IMR-90 (cell line): ENCODE data around the gene TMED6. TPM values are rescaled to one million over a fixed set of nuclear protein-coding genes. Genes with fewer than 3 reads are reported as not detected.

Experiments
- ATAC-seq: fragments of 200-7000 bp; cut with Tn5 transposase; 2 replicates; pipeline ENCODE4 v1.9.1; 2020; ENCODE audit warnings: low read depth, mild to moderate bottlenecking, moderate library complexity
- BruUV-seq: library from RNA; stranded (reverse); fragments of 400-500 nt; replicated peaks from 2 replicates; lab custom pipeline; 2021; lab: Mats Ljungman, UMichigan
- CTCF ChIA-PET: fragments of 300-600 bp; formaldehyde crosslinking; extraction: SDS; loops from one replicate; lab custom pipeline; 2021; ENCODE audit warnings: antibody characterized with exemption; lab: Yijun Ruan, JAX
- POLR2A ChIA-PET: fragments of 300-600 bp; sonication (Branson Sonifier 250); formaldehyde crosslinking; loops from one replicate; lab custom pipeline; 2022; ENCODE audit warnings: antibody characterized with exemption; ENCODE audit not compliant: unreplicated experiment; lab: Charles Lee
- DNase-seq: peaks from one replicate; pipeline ENCODE4 v3.0.0; 2013
- H2AFZ ChIP-seq: replicated peaks from 2 replicates; pipeline ENCODE3; 2013; ENCODE audit warnings: low read length, mild to moderate bottlenecking; ENCODE audit not compliant: poor library complexity
- H2AK5ac ChIP-seq: 2 replicates; pipeline ENCODE4 v1.6.1; 2013; ENCODE audit warnings: low read depth, low read length, inconsistent platforms
- H2AK9ac ChIP-seq: replicated peaks from 2 replicates; pipeline ENCODE3; 2013; ENCODE audit warnings: mild to moderate bottlenecking, low read depth, low read length, moderate library complexity; ENCODE audit not compliant: poor library complexity
- H2BK120ac ChIP-seq: 2 replicates; pipeline ENCODE4 v1.6.1; 2013; ENCODE audit warnings: low read depth, low read length, inconsistent platforms
- H2BK15ac ChIP-seq: 3 replicates; pipeline ENCODE4 v1.6.1; 2013; ENCODE audit warnings: low read depth, low read length, inconsistent platforms
- H2BK20ac ChIP-seq: 2 replicates; pipeline ENCODE4 v1.6.1; 2013; ENCODE audit warnings: low read depth, mild to moderate bottlenecking, inconsistent platforms, low read length, moderate library complexity
- H2BK5ac ChIP-seq: 2 replicates; pipeline ENCODE4 v1.6.1; 2013; ENCODE audit warnings: mild to moderate bottlenecking, low read depth, low read length, inconsistent platforms; ENCODE audit not compliant: poor library complexity, severe bottlenecking
- H3K14ac ChIP-seq: replicated peaks from 2 replicates; pipeline ENCODE4 v1.6.1; 2013; ENCODE audit warnings: low read depth, low read length, inconsistent platforms
- H3K18ac ChIP-seq: 2 replicates; pipeline ENCODE4 v1.6.1; 2013; ENCODE audit warnings: low read depth, low read length, control low read depth
- H3K23ac ChIP-seq: 2 replicates; pipeline ENCODE4 v1.6.1; 2013; ENCODE audit warnings: low read depth, low read length, inconsistent platforms
- H3K27ac ChIP-seq: 2 replicates; pipeline ENCODE4 v1.5.1; 2013; ENCODE audit warnings: mild to moderate bottlenecking, control low read depth, low read length; ENCODE audit not compliant: insufficient read depth
- H3K27me3 ChIP-seq: 2 replicates; pipeline ENCODE4 v1.6.1; 2013; ENCODE audit warnings: low read length; ENCODE audit not compliant: control insufficient read depth, insufficient read depth
- H3K36me3 ChIP-seq: 2 replicates; pipeline ENCODE4 v1.6.1; 2013; ENCODE audit warnings: low read length, mixed read lengths; ENCODE audit not compliant: control insufficient read depth, insufficient read depth
- H3K4ac ChIP-seq: 2 replicates; pipeline ENCODE4 v1.6.1; 2013; ENCODE audit warnings: low read depth, low read length, inconsistent platforms
- H3K4me1 ChIP-seq: 2 replicates; pipeline ENCODE4 v1.6.1; 2013; ENCODE audit warnings: low read length, mixed read lengths; ENCODE audit not compliant: control insufficient read depth, insufficient read depth
- H3K4me2 ChIP-seq: 2 replicates; pipeline ENCODE4 v1.6.1; 2013; ENCODE audit warnings: low read depth, mild to moderate bottlenecking, control low read depth, low read length, moderate library complexity
- H3K4me3 ChIP-seq: 2 replicates; pipeline ENCODE4 v1.5.1; 2013; ENCODE audit warnings: low read depth, mild to moderate bottlenecking, control low read depth, low read length, moderate library complexity; ENCODE audit not compliant: insufficient read depth
- H3K56ac ChIP-seq: 2 replicates; pipeline ENCODE4 v1.6.1; 2013; ENCODE audit warnings: low read length, inconsistent platforms; ENCODE audit not compliant: insufficient read depth; ENCODE audit errors: extremely low read depth
- H3K79me1 ChIP-seq, 2 experiments: 2 replicates each; pipeline ENCODE4 v1.6.1; 2013; ENCODE audit warnings: low read length in 2 of 2, inconsistent platforms in 1 of 2, low read depth in 1 of 2
- H3K9ac ChIP-seq: 2 replicates; pipeline ENCODE4 v1.6.1; 2013; ENCODE audit warnings: low read depth, low read length, control low read depth
- H3K9me1 ChIP-seq: 2 replicates; pipeline ENCODE4 v1.6.1; 2013; ENCODE audit warnings: low read length, inconsistent platforms; ENCODE audit not compliant: insufficient read depth
- H3K9me3 ChIP-seq: 2 replicates; pipeline ENCODE4 v1.6.1; 2013; ENCODE audit warnings: low read length; ENCODE audit not compliant: control insufficient read depth, insufficient read depth
- H4K20me1 ChIP-seq: 2 replicates; pipeline ENCODE4 v1.6.1; 2013; ENCODE audit warnings: low read length, inconsistent platforms; ENCODE audit not compliant: insufficient read depth
- H4K5ac ChIP-seq: 2 replicates; pipeline ENCODE4 v1.6.1; 2013; ENCODE audit warnings: mild to moderate bottlenecking, low read depth, low read length, control low read depth
- H4K8ac ChIP-seq, 2 experiments: 2 replicates each; pipeline ENCODE4 v1.6.1; 2013; ENCODE audit warnings: low read depth in 2 of 2, low read length in 2 of 2, control low read depth in 1 of 2, inconsistent platforms in 1 of 2
- H4K91ac ChIP-seq: 2 replicates; pipeline ENCODE4 v1.6.1; 2013; ENCODE audit warnings: low read depth, low read length, inconsistent platforms; ENCODE audit not compliant: insufficient read depth
- CEBPB ChIP-seq: IDR thresholded peaks from 2 replicates; pipeline ENCODE4 v1.6.1; 2012; ENCODE audit warnings: low read depth, low read length, improper control_type of control experiment
- CHD1 ChIP-seq: IDR thresholded peaks from 2 replicates; pipeline ENCODE4 v1.6.1; 2012; ENCODE audit warnings: low read depth, low read length, improper control_type of control experiment
- CTCF ChIP-seq: conservative IDR thresholded peaks from 2 replicates; pipeline ENCODE4 v1.5.1; 2012; ENCODE audit warnings: mild to moderate bottlenecking, low read depth, low read length, improper control_type of control experiment
- ELK1 ChIP-seq: fragments of 150-350 bp; IDR thresholded peaks from 2 replicates; pipeline ENCODE4 v1.6.1; 2016; ENCODE audit warnings: low read depth, mild to moderate bottlenecking, low read length, moderate library complexity, borderline replicate concordance
- MAZ ChIP-seq: IDR thresholded peaks from 2 replicates; pipeline ENCODE4 v1.6.1; 2012; ENCODE audit warnings: low read depth, mild to moderate bottlenecking, low read length, improper control_type of control experiment, moderate library complexity, borderline replicate concordance
- POLR2A ChIP-seq: IDR thresholded peaks from 2 replicates; pipeline ENCODE4 v1.6.1; 2012; ENCODE audit warnings: mild to moderate bottlenecking, low read depth, low read length
- RFX5 ChIP-seq: IDR thresholded peaks from 2 replicates; pipeline ENCODE4 v1.8.0; 2012; ENCODE audit warnings: low read depth, mild to moderate bottlenecking, low read length, moderate library complexity
- SMC3 ChIP-seq: fragments of 150-350 bp; IDR thresholded peaks from 2 replicates; pipeline ENCODE4 v1.6.1; 2016; ENCODE audit warnings: low read depth, mild to moderate bottlenecking, antibody characterized with exemption, low read length, moderate library complexity
- USF2 ChIP-seq: fragments of 150-350 bp; IDR thresholded peaks from 2 replicates; pipeline ENCODE4 v1.6.1; 2017; ENCODE audit warnings: mild to moderate bottlenecking, antibody characterized with exemption, low read length, low read depth
- WGBS, 2 experiments: methylation state at CpG; one replicate each; pipeline versions ENCODE4 v1.1.5 to v1.1.7; 2013; ENCODE audit warnings: missing lambda C conversion rate in 2 of 2; ENCODE audit not compliant: insufficient read length in 1 of 2; ENCODE audit errors: extremely low coverage in 2 of 2; 5-methylcytosine and 5-hydroxymethylcytosine counted together
- dilution Hi-C: fragments of 300-500 bp; cut with HindIII; formaldehyde crosslinking; loops from one replicate; pipeline ENCODE4 v1.14.3; 2018; ENCODE audit warnings: low sequenced_read_pairs; ENCODE audit not compliant: unreplicated experiment
- in situ Hi-C: fragments of 300-500 bp; cut with MboI; formaldehyde crosslinking; loops from 3 replicates; pipeline ENCODE4 v1.14.3; 2019; ENCODE audit warnings: low sequenced_read_pairs, inconsistent platforms, mixed read lengths
- intact Hi-C: fragments of 100-400 bp; cut with micrococcal nuclease; formaldehyde crosslinking; loops from 2 replicates; pipeline ENCODE4 v1.10.0; 2022
- polyA plus RNA-seq, 3 experiments: library from polyadenylated mRNA; depleted of rRNA; stranded (reverse); fragments of >200 nt; gene quantifications; 2 replicates each; pipeline ENCODE4 v1.2.3, GENCODE V29; 2012; ENCODE audit warnings: low replicate concordance in 1 of 3
- total RNA-seq: library from RNA; depleted of rRNA; stranded (reverse); fragments of >200 nt; gene quantifications from 2 replicates; pipeline ENCODE4 v1.2.3, GENCODE V29; 2012

The TMED6 gene
- total and polyA plus RNA-seq, 2 of the 4 experiments (the other 2 are of a cell fraction), result 0.10 TPM; not detected in 1

GRCh38 chr16:69322343-69322742 is 29.2 kb downstream of the TMED6 start:
- intact Hi-C loops, result no loop called here

More at GRCh38 chr16:69322343-69322742, 29.2 kb downstream of the TMED6 start:
- ChIA-PET POLR2A (no interaction called here), CTCF (interaction anchor here (0.7 kb wide), 1 partner anchor 170 kb away, joined by 3 read pairs; no protein-coding TSS in a partner anchor)
- Histone ChIP-seq H2BK20ac (no peak overlapping the region), H3K23ac (no peak overlapping the region), H2BK15ac (no peak overlapping the region), H3K4ac (no peak overlapping the region), H3K36me3 (peaks cover 77% of the 10 kb centered on the region), H3K14ac (no peak overlapping the region), H3K4me1 (no peaks in the 10 kb centered on the region), H2BK120ac (no peak overlapping the region), H3K9me3 (no peaks in the 10 kb centered on the region), H4K91ac (no peak overlapping the region), H3K79me1 (peaks cover 30 to 80% of the 10 kb centered on the region in 2 experiments), H3K27me3 (no peaks in the 10 kb centered on the region), H2AK9ac (peak overlapping the region; percentile 1), H2AFZ (no peak overlapping the region), H3K4me3 (no peak overlapping the region), H4K20me1 (peaks cover 47% of the 10 kb centered on the region), H3K4me2 (no peak overlapping the region), H2BK5ac (no peak overlapping the region), H4K8ac (no peak overlapping the region), H3K18ac (no peak overlapping the region), H3K9ac (no peak overlapping the region), H3K9me1 (peaks cover 10% of the 10 kb centered on the region), H3K27ac (no peak overlapping the region), H3K56ac (no peak overlapping the region), H4K5ac (no peak overlapping the region), H2AK5ac (no peak overlapping the region)
- WGBS, 2 experiments, result 95% methylated on average over 3 of the region's 7 CpGs; no CpG with 5 or more reads in 1 of the 2 experiments
- BruUV-seq, result no TSS peak
- ATAC-seq, result no peak
- dilution Hi-C loops (no loop called here), in situ Hi-C loops (no loop called here)
- TF ChIP-seq CTCF (no peak), POLR2A (no peak), MAZ (no peak), SMC3 (no peak), CEBPB (no peak), CHD1 (no peak), RFX5 (no peak), ELK1 (no peak), USF2 (no peak)
- DNase-seq, result no peak
